GM12873 (cell line): ENCODE measurements around the gene CLEC16A.

Source experiments
- CTCF ChIP-seq: IDR thresholded peaks from 2 replicates; pipeline ENCODE4 v1.5.1; 2012; ENCODE audit warnings: low read depth, mild to moderate bottlenecking, moderate library complexity, low read length, control low read depth; ENCODE audit not compliant: insufficient read depth; ENCODE audit errors: missing control alignments

Gene CLEC16A

GRCh38 chr16:10982465-10983150, 38.2 kb downstream of the CLEC16A start:
- TF ChIP-seq CTCF = no peak

GRCh38 chr16:10983159-10983558, 38.8 kb downstream of the CLEC16A start:
- peak; percentile 48 for TF ChIP-seq CTCF

- no peak for TF ChIP-seq CTCF
Observed at GRCh38 chr16:10984509-10984908, 40.1 kb downstream of the CLEC16A start.

- no peak for TF ChIP-seq CTCF
Observed at GRCh38 chr16:10987361-10988163, 43.2 kb downstream of the CLEC16A start.

- TF ChIP-seq CTCF = peak; percentile 81
Observed at GRCh38 chr16:10988164-10988803, 43.9 kb downstream of the CLEC16A start.

GRCh38 chr16:10988879-10989278, 44.5 kb downstream of the CLEC16A start:
- no peak for TF ChIP-seq CTCF

- no peak for TF ChIP-seq CTCF
Observed at GRCh38 chr16:10989559-10989958, 45.2 kb downstream of the CLEC16A start.
